ENCODE measurements around the gene PUS1.
A peak's percentile ranks its signal among the peaks of the same experiment; 100 is the strongest.

PUS1 gene

DNA sequence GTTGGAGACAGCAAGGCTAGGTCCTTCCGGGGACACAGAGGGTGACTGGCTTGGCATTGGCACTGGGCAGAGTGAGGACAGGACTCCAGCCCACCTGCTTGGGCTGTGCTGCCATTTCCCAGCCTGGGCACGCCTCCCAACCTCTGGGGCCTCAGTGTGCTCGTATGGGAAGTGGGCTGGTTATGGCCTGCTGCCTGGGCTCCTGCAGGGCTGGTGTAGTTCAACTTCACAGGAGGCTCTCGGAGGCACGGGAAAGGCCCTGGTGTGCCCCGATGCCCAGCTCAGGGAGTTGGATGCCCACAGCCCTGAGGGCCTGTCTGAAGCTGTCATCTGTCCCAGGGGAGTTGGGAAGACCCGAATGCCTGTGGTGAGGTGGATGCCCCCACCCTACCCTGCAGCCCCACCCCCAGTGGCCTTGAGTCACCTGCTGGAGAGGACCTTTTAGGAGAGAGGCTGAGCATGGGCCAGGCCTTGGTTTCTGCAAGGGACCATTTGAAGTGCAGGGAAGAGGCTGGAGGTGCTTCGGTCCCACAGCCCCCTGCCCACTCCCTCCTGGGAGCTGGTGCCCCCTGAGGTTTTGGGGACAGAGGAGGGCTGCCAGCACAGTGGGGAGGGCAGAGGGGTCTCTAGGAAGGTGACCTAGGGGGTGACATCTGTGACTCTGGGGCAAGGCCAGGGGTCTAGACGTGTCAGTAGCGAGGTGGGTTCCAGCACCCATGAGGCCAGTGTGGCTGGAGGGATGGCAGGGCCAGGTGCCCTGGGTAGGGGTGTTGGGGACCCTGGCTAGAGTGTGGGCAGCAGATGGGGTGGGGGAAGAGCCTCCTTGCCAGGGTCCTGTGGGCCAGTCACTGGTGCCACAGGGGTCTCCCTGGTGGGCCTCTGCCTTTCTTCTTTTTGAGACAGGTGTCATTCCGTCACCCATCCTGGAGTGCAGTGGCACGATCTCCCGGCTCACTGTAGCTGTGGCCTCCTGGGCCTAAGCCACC, 25.5 kb upstream of the PUS1 start:
- no peak for DNase-seq

DNA sequence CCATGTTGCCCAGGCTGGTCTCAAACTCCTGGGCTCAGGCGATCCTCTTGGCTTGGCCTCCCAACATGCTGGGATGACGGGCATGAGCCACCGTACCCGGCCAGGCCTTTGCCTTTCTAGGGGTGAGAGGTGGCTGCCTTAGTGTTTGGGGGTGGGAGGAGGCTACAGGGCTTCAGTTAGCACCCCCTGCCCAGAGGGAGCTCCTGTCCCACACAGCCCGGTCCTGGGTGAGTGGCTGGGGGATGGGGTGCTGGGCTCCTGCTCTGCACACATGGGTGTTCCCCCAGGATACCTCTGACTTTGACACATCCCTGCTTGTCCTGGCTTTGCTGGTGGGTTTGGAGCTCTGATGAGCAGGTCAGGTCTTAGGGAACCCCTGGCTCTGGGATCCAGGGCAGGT, 24.7 kb upstream of the PUS1 start:
- DNase-seq: no peak

DNA sequence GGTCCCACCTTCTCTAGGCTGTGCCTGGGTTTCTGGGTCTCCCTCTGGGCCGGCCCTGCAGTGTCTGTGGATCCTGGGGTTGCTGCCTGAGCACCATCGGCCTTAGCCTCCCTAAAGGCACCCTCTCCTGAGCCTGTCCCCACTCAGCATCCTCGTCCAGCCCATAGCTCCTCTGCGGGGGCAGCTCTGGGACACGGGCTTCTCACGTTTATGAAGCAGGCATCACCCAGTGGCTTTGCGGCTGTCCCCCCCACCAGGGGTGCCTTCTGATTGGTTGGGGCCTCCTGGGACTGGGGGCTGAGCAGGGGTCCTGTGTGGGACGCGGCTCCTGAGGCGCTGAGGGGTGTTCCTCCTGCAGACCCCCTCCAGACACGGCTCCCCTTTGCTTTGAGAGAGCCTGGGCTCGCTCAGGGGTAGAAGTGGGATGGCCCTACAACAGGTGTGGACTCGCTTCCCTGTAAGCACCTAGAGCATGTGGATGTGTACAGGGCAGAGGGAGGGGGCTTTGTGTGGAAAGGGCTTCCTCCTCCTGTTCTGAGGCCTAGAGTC, 23.9 kb upstream of the PUS1 start:
- DNase-seq: no peak

DNA sequence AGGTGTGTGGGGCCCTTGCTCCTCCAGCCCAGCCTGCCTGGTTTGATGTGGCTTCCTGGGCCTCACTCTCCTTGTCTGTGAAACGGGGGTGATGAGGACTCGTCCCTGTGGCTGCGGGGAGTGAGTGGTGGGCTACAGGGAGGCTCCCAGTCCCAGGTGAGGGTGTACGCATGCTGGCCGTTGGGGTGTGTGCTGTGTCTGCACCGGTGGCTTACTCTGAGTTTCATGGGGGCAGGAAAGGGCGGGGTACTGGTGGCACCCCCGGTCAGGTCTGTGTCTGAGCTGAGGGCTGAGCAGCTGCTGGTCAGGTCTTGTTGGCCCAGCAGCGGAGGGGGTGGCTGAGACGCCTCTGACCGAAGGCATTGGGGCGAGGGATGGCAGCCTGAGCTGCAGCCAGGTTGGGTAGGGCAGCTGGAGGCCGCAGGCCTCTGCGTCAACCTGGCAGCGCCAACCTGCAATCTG, 23.4 kb upstream of the PUS1 start:
- DNase-seq: no peak

DNA sequence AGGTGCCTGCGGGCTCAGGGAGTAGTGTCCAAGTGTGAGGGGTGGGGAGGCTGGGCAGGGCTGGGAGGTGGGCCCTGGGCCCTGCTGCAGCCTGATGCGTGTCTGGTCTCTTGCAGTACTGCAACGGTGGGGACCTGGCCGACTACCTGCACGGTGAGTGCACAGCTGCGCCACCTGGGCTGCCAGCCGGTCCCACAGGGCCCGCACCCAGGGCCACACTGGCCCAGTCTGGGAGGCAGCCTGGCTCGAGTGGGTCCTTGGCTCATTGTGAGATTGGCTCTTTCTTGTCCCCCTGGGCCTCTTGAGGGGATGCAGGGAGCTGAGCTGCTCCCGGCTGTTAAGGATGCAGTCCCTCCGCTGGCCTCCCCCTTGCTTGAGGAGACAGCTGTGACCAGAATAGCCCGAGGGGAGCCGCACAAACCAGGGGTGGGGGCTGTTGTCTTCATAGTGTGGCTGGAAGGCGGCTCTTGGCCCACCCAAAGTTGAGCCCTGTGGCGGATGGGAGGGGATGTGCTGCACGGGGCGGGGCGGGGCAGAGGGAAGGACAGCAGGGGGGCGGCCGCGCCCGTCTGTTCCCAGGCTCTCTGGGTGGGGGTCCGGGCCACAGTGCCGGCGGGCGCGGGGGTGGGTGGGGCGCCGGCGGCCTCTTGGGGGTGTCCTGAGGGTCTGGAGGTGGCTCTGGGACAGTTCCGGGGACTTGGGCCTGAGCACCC, 21.5 kb upstream of the PUS1 start:
- no peak for DNase-seq

DNA sequence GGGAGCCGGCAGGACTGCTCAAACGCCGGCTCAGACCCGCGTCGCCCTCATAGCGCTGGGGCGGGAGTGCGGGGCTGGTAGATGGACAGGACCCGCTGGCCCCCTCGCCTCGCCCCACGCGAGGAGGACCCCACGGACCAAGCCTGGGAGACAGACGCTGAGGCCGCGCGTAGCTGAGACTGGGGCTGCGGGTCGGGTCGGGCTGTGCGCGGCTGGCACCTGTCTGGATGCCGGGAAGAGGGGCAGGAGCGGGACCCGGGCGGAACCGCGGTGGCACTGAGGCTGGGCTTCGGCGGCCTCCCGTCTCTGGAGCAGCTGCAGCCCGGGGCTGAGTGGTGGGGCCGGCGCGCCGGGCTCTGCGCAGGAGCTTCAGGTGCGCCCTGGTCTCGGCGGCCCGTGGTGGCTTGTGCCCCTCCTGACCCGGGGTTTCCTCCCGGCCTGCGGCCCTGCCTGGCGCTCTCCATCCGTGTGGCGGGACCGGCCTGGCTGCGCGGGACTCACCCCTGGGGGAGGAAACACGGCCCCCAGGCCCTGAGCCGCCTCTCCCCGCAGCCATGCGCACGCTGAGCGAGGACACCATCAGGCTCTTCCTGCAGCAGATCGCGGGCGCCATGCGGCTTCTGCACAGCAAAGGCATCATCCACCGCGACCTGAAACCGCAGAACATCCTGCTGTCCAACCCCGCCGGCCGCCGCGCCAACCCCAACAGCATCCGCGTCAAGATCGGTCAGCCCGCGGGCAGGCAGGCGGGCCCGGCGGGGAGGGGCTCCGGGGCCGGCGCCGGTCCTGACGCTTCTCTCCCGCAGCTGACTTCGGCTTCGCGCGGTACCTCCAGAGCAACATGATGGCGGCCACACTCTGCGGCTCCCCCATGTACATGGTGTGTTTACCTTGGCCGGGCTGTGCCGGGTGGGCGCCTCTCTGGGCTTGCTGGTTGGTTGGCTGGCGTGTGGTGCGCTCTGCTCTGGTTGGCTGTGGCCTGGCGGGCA, 20.7 kb upstream of the PUS1 start:
- DNase-seq: no peak

DNA sequence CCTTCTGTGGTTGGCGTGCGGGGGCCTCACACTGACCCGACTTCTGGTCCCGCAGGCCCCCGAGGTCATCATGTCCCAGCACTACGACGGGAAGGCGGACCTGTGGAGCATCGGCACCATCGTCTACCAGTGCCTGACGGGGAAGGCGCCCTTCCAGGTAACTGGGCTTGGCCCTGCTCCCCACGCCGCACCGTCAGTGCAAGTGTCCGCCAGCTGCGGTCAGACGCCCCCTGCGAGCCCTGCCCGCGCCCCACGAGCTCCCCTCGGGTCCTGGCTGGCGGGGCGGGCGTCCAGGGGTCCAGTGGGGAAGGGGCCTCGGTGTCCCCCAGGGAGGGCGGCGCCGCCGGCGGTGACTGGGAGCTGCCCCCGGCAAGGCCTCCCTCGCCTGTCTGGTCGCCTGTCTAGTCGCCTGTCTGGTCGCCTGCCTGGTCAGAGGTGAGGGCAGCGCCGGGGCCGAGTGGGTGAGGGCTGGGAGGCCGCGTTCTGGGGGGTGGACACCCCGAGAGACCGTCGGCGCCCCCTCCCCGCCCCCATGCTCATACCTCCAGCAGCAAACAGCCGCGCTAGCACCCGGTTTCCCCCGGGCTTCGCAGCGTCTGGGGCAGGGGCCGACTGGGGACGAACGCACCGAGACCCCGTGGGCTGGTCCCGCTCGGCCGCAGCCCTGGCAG, 19.9 kb upstream of the PUS1 start:
- no peak for DNase-seq

DNA sequence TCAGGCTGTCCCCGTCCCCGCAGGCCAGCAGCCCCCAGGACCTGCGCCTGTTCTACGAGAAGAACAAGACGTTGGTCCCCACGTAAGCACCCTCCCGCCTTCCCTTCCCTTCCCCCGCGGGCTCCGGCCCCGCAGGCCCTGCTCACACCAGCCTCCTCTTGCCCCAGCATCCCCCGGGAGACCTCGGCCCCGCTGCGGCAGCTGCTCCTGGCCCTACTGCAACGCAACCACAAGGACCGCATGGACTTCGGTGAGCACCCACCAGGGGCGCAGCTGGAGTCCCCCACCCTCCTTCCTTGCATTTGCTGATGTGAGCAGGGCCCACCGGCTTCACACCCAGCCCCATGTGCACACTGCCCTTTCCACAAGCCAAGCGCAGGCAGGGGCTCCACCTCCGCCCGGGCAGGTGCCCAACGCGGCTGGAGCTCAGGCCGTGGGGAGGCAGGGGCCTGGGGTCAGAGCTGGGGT, 19.3 kb upstream of the PUS1 start:
- no peak for DNase-seq

DNA sequence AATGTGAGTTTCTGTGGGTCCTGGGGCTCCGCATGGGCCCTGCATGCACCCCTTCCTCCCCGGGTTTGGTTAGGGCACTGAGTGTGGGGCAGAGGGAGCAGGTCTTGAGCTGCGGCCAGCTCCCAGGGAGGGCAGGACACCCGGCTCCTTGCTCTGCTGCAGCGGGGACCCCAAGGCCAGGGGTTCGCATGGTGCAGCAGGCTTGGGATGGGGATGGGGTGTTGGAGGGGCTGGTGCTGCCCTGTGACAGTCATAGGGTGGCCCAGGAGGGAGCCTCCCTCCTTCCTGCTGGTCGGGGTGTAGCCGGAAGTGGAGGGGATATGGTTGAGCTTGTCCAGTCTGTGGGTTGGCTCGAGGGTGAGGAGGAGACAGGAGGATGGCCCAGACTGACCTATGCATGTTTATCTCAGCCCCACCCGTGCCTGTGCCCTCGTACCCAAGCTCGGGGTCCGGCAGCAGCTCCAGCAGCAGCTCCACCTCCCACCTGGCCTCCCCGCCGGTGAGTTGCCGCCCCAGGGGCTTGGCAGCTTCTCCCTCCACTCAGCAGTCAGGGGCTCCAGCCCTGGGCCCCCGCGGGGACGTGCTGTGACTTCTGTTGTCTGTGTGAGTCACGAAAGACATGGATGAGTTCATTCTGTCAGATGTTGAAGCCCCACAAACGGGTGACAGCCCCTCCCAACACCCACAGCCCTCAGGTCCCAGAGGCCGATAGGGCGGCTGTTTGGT, 18.6 kb upstream of the PUS1 start:
- DNase-seq: no peak

DNA sequence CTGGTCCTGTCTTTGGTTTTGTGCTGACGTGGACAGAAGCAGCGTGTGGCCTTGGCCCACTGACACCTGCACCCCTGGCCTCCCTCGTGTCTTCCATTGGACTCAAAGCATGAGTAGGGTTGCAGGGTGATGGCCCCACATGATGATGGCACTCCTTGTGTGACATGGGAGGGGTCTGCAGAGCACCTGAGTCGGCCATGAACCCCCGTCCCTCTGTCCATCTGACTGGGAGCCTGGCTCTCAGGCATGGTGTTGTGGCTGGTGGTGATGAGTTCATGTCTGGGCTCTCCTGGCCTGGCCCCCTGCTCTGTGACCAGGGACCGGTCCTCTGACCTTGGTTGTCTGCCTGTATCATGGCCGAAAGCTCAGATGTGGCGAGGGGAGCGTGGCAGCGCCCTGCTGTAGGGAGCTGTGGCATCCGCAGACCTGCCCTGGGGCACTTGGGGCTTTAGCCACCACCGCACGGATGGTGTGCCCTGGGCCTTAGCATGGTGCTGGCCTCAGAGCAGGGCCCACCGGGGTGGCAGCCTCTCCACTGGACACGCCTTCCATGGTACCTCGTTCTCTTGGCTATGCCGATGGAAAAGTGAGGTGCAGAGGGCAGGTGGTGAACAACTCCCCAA, 17.9 kb upstream of the PUS1 start:
- no peak for DNase-seq

DNA sequence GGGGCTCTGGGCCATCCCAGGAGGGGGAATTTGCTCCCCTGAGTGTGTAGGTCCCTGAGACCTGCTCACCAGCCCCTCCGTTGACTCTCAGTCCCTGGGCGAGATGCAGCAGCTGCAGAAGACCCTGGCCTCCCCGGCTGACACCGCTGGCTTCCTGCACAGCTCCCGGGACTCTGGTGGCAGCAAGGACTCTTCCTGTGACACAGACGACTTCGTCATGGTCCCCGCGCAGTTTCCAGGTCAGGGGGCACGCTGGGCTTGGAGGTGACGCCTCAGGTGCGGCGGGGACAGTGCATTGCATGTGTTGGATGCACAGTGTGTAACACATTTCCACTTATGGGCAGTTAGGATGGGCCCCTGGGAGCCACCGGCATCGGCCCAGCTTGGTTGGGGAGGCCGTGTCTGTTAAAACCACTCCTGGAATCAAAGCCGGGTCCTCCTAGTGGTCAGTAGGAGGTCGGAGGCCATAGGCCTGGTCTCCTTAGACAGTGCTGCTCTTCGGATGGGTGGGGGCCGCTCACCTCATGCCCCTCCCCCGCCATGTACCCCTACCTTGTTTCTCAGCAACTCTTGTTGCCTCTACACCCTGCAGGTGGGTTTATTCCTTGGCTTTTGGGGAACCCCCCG, 17.1 kb upstream of the PUS1 start:
- no peak for DNase-seq

DNA sequence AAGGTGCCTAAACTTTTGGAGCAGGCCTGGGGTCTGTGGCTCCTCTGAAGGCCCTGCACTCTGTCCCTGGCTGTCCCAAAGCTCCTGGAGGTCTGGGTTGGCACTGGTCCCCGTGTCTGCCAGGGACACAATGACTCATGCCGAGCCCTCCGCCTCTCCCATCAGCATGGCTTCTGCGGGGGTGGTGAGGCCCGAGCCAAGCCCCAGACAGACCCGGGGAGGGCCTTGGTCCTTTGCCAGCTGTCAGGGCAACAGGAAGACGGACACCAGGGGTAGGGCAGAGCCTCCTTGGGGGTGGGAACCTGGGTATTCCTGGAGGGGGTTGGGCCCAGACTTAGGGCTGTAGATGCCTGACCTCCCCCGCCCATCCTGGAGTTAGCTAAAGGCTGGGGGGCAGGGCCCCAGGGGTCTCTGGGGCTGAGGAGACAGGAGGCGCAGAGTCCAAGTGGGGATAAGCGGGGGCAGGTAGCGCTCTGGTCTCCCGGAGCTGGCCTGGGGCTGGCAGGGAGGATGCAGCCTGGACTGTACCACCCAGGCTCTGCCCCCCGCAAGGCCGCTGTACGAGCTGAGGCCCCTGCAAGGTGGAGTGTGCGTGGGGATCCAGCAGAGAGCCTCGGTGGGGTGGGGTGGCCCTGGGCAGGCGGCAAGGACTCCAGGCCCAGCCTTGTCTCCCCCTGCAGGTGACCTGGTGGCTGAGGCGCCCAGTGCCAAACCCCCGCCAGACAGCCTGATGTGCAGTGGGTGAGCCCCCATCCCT, 16.4 kb upstream of the PUS1 start:
- DNase-seq: no peak

DNA sequence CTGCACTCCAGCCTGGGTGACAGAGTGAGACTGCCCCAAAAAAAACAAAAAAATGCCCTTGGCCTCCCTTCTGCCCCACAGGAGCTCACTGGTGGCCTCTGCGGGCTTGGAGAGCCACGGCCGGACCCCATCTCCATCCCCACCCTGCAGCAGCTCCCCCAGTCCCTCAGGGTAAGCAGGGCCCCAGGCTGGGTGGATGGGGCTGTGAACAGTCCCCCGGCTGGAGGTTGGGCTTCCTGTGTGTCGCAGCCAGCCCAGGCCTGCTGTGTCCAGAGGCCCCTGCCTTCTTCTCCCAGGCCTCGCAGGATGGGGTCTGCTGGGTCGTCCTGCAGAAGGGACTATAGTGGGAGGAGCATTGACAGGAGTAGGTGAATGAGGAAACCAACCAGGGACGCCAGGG, 15.4 kb upstream of the PUS1 start:
- peak; percentile 26 for DNase-seq

DNA sequence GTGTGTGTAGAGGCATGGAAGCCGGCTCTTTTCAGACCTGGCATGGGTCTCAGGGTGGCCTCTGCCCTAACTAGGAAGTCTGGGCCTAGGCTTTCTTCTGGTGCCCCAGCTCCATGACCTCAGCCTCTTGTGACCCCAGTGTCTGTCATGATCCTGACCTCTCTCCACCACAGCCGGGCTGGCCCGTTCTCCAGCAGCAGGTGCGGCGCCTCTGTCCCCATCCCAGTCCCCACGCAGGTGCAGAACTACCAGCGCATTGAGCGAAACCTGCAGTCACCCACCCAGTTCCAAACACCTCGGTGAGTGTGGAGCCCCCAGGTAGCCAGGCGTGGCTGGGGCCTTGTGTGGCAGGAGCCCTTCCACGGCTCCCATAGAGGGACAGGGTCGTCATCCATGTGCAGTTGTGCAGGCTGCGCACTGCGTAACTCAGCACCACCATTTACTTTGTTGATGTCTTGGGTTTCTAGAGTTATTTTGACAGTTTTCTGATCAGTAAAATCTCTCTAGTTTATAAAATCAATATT, 14.8 kb upstream of the PUS1 start:
- peak; percentile 21 for DNase-seq

DNA sequence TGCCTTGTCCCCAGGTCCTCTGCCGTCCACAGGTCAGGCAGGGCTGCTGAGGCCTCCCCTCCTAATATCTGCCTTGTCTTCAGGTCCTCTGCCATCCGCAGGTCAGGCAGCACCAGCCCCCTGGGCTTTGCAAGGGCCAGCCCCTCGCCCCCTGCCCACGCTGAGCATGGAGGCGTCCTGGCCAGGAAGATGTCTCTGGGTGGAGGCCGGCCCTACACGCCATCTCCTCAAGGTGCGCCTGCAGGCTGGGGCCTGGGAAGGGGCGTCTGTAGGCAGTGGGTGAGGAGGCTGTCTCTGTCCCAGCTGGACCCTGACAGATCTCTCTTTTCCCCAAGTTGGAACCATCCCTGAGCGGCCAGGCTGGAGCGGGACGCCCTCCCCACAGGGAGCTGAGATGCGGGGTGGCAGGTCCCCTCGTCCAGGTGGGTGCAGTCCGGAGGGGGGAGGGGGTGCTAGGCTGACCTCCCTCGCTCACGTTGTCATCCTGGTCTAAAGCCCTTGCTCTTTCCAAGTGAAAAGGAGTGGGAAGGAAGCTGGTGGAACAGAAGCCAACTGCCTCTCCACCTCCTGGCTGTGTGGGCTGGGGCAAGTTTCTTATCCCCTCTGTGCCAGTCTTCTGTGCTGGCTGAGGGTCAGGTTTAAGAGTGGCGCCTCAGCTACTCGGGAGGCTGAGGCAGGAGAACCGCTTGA, 13.9 kb upstream of the PUS1 start:
- DNase-seq: peak; percentile 25

DNA sequence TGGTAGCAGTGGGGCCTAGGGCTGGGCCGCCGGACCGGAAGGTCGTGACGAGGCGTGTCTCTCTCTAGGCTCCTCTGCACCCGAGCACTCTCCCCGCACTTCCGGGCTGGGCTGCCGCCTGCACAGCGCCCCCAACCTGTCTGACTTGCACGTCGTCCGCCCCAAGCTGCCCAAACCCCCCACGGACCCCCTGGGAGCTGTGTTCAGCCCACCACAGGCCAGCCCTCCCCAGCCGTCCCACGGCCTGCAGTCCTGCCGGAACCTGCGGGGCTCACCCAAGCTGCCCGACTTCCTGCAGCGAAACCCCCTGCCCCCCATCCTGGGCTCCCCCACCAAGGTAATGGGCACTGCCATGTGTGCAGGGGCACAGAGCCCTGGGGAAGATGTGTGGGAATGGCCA, 13.3 kb upstream of the PUS1 start:
- DNase-seq: peak; percentile 37

DNA sequence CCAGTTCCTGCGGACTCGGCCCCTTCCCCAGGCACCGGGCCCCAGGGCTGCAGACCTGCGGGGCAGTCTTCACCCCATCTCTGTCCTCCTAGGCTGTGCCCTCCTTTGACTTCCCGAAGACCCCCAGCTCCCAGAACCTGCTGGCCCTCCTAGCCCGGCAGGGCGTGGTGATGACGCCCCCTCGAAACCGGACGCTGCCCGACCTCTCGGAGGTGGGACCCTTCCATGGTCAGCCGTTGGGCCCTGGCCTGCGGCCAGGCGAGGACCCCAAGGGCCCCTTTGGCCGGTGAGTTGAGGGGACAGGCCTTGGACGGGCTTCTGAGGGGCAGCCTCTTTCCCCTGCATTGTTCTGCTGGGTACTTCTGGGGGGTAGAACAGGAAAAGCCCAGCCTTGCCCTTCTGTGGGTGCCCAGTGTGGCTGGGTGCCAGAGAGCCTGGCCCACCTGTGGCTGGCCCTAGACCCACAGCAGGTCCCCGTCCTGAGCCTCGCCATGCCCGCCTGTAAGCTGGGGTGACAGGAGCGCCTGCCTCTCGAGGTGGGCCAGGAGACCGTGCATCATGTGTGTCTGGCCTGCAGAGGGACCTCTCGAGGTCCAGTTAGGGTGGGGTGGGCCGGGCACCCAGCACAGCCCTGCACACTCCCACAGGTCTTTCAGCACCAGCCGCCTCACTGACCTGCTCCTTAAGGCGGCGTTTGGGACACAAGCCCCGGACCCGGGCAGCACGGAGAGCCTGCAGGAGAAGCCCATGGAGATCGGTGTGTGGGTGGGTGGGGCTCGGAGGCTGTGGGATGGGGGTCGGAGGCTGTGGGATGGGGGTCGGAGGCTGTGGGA, 12.6 kb upstream of the PUS1 start:
- peak; percentile 34 for DNase-seq
